K562 (cell line): ENCODE measurements around the gene EXOSC9. TPM values are rescaled to one million over a fixed set of nuclear protein-coding genes. Genes with fewer than 3 reads are reported as not detected.
A peak's percentile ranks its signal among the peaks of the same experiment; 100 is the strongest.

Experiments
- CHD2 ChIP-seq: IDR thresholded peaks from 2 replicates; pipeline ENCODE4 v1.6.1; 2011; ENCODE audit warnings: low read depth, low read length
- DEAF1 ChIP-seq: fragments of 450-650 bp; formaldehyde crosslinking; IDR thresholded peaks from 2 replicates; pipeline ENCODE4 v1.4.0; 2020; ENCODE audit warnings: mild to moderate bottlenecking, moderate library complexity
- DMBX1 ChIP-seq: fragments of 250-450 bp; sonication (Bioruptor Pico); IDR thresholded peaks from 2 replicates; pipeline ENCODE4 v1.8.0; 2022; ENCODE audit warnings: inconsistent platforms, mild to moderate bottlenecking, moderate library complexity, borderline replicate concordance
- DNMT1 ChIP-seq: fragments of 450-650 bp; IDR thresholded peaks from 2 replicates; pipeline ENCODE4 v1.6.1; 2016; ENCODE audit warnings: antibody characterized with exemption, mild to moderate bottlenecking
- HES1 ChIP-seq: fragments of 450-650 bp; IDR thresholded peaks from 2 replicates; pipeline ENCODE4 v1.6.1; 2016; ENCODE audit warnings: low read depth, mild to moderate bottlenecking, moderate library complexity
- HSF4 ChIP-seq: fragments of 250-450 bp; sonication (Bioruptor Pico); IDR thresholded peaks from 2 replicates; pipeline ENCODE4 v2.1.2; 2022; ENCODE audit warnings: mild to moderate bottlenecking, moderate library complexity, borderline replicate concordance
- NCOA6 ChIP-seq: fragments of 450-650 bp; IDR thresholded peaks from 2 replicates; pipeline ENCODE4 v1.6.1; 2017; ENCODE audit warnings: mild to moderate bottlenecking
- OTX1 ChIP-seq: fragments of 450-650 bp; formaldehyde crosslinking; IDR thresholded peaks from 2 replicates; pipeline ENCODE4 v1.4.0; 2022; ENCODE audit warnings: mild to moderate bottlenecking
- PHB ChIP-seq: fragments of 250-450 bp; sonication (Bioruptor Pico); IDR thresholded peaks from 2 replicates; pipeline ENCODE4 v1.5.0; 2021
- RBM39 ChIP-seq: fragments of 200-400 bp; formaldehyde crosslinking; optimal IDR thresholded peaks from 2 replicates; pipeline ENCODE3; 2018; ENCODE audit warnings: low read depth, low read length
- SP1 ChIP-seq: sonication (generic); formaldehyde crosslinking; IDR thresholded peaks from 2 replicates; pipeline ENCODE4 v1.8.1; 2022; ENCODE audit warnings: mild to moderate bottlenecking, missing genetic modification reagents
- STAG1 ChIP-seq: sonication (generic); formaldehyde crosslinking; IDR thresholded peaks from 2 replicates; pipeline ENCODE4 v1.5.0; 2020; ENCODE audit warnings: missing genetic modification reagents, borderline replicate concordance
- ZNF12 ChIP-seq: sonication (generic); formaldehyde crosslinking; IDR thresholded peaks from 2 replicates; pipeline ENCODE4 v1.4.0; 2020; ENCODE audit warnings: mild to moderate bottlenecking, missing genetic modification reagents
- ZNF408 ChIP-seq: fragments of 250-450 bp; sonication (Bioruptor Pico); IDR thresholded peaks from 2 replicates; pipeline ENCODE4 v1.4.0; 2020; ENCODE audit warnings: low read depth, mild to moderate bottlenecking, moderate library complexity
- ZNF586 ChIP-seq: fragments of 450-650 bp; formaldehyde crosslinking; conservative IDR thresholded peaks from 2 replicates; pipeline ENCODE4 v1.4.0; 2020; ENCODE audit warnings: mild to moderate bottlenecking, moderate library complexity
- polyA plus RNA-seq, 8 experiments: library from polyadenylated mRNA; depleted of rRNA in 4 of 8; stranded (reverse) in 5 of 8; unstranded in 3 of 8; fragments of >200 nt; fragmentation: Nextera tagmentation in 2 of 8; fragmentation: Illumina TruSeq in 1 of 8; extraction: Ambion mirVana in 2 of 8; extraction: Trizol in 1 of 8; gene quantifications; 2 replicates each; pipeline versions ENCODE4 v1.2.1 to v1.2.3, GENCODE V29; 2011 to 2014; ENCODE audit warnings: inconsistent platforms in 1 of 8, missing spikeins in 1 of 8
- total RNA-seq, 7 experiments: library from RNA; depleted of rRNA in 6 of 7; stranded (reverse); fragments of >200 nt in 6 of 7; fragmentation: Illumina TruSeq in 2 of 7; extraction: Trizol in 2 of 7; gene quantifications; 2 replicates each; pipeline versions ENCODE4 v1.2.1 to v1.2.3, GENCODE V29; 2011 to 2021; ENCODE audit warnings: low replicate concordance in 1 of 7
- TF ChIP-seq, protein P1 (sequence below), 2 experiments: fragments of 450-650 bp; formaldehyde crosslinking in 1 of 2; IDR thresholded peaks; 2 replicates each; pipeline versions ENCODE4 v1.4.0 to v1.6.1; 2014 to 2020; ENCODE audit warnings: mild to moderate bottlenecking in 2 of 2, borderline replicate concordance in 1 of 2, low read depth in 1 of 2
- TF ChIP-seq, protein P2 (sequence below): fragments of 250-450 bp; sonication (Bioruptor Pico); IDR thresholded peaks from 2 replicates; pipeline ENCODE4 v1.8.0; 2021; ENCODE audit warnings: mild to moderate bottlenecking, moderate library complexity

Gene EXOSC9
- total and polyA plus RNA-seq, 9 of the 15 experiments (the other 6 are each of a cell fraction or from before 2014, with no cell fraction given): 64.7 to 166 (median 115) TPM

DNA sequence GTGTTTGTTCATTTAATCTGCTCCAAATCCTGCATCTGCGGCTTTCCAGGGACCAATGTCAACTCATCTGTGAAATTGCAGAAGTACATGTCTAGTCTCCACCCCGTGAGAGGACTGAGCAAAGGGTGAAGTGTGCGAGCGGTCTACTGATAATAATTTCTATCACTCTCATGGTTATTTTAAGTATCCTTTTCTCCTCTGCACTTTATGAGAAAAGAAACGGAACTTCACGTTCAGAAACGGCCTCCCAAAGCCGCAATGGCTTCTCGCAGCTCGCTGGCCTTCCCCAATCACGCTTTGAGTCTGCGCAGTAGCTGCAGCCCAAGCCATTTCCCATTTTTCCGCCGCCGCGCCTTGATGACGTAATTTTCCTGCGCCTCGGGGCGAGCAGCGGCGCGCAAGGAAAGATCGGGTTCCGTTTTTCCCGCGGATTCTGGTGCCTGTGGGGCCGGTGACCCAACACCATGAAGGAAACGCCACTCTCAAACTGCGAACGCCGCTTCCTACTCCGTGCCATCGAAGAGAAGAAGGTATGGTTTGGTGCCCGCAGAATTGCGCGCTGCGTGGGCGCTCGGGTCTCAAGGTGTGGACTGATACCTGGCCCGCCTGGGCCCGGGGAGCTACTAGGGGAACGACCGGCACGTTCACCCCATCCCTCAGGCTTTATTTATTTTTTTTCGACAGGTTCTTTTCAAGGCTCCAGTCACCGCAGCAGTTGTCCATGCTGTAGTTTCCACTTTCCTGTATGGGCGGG lies at the start of gene EXOSC9 (continued):
- TF ChIP-seq, protein P1, sequence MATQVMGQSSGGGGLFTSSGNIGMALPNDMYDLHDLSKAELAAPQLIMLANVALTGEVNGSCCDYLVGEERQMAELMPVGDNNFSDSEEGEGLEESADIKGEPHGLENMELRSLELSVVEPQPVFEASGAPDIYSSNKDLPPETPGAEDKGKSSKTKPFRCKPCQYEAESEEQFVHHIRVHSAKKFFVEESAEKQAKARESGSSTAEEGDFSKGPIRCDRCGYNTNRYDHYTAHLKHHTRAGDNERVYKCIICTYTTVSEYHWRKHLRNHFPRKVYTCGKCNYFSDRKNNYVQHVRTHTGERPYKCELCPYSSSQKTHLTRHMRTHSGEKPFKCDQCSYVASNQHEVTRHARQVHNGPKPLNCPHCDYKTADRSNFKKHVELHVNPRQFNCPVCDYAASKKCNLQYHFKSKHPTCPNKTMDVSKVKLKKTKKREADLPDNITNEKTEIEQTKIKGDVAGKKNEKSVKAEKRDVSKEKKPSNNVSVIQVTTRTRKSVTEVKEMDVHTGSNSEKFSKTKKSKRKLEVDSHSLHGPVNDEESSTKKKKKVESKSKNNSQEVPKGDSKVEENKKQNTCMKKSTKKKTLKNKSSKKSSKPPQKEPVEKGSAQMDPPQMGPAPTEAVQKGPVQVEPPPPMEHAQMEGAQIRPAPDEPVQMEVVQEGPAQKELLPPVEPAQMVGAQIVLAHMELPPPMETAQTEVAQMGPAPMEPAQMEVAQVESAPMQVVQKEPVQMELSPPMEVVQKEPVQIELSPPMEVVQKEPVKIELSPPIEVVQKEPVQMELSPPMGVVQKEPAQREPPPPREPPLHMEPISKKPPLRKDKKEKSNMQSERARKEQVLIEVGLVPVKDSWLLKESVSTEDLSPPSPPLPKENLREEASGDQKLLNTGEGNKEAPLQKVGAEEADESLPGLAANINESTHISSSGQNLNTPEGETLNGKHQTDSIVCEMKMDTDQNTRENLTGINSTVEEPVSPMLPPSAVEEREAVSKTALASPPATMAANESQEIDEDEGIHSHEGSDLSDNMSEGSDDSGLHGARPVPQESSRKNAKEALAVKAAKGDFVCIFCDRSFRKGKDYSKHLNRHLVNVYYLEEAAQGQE (IDR thresholded peaks at IDR 0.05; ENCODE audit: borderline replicate concordance): no peak
- TF ChIP-seq, protein P1 (CRISPR knock-in tag; IDR thresholded peaks at IDR 0.05; ENCODE audit: low read depth): no peak
- no peak for TF ChIP-seq ZNF408 (CRISPR knock-in tag)
- TF ChIP-seq ZNF12 (CRISPR knock-in tag): no peak
- no peak for TF ChIP-seq PHB (CRISPR knock-in tag)
- TF ChIP-seq DMBX1: no peak
- TF ChIP-seq STAG1 (CRISPR knock-in tag): no peak
- no peak for TF ChIP-seq OTX1 (CRISPR knock-in tag)
- TF ChIP-seq, protein P2, sequence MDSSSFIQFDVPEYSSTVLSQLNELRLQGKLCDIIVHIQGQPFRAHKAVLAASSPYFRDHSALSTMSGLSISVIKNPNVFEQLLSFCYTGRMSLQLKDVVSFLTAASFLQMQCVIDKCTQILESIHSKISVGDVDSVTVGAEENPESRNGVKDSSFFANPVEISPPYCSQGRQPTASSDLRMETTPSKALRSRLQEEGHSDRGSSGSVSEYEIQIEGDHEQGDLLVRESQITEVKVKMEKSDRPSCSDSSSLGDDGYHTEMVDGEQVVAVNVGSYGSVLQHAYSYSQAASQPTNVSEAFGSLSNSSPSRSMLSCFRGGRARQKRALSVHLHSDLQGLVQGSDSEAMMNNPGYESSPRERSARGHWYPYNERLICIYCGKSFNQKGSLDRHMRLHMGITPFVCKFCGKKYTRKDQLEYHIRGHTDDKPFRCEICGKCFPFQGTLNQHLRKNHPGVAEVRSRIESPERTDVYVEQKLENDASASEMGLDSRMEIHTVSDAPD (CRISPR knock-in tag): no peak
- no peak for TF ChIP-seq DNMT1
- TF ChIP-seq HSF4 (CRISPR knock-in tag): no peak
- no peak for TF ChIP-seq RBM39
- no peak for TF ChIP-seq NCOA6
- no peak for TF ChIP-seq DEAF1 (CRISPR knock-in tag)
- TF ChIP-seq CHD2: no peak
- peak; percentile 61 for TF ChIP-seq SP1 (CRISPR knock-in tag)
- TF ChIP-seq HES1: peak; percentile 51; the same call in 1 of the 2 replicates
- TF ChIP-seq ZNF586 (CRISPR knock-in tag): no peak
